Measurements from ENCODE around the gene APOBEC3C. TPM values are rescaled to one million over a fixed set of nuclear protein-coding genes. Genes with fewer than 3 reads are reported as not detected.

The APOBEC3C gene
- total RNA-seq, 1 donor from 2014 or later: 34.7 TPM

DNA sequence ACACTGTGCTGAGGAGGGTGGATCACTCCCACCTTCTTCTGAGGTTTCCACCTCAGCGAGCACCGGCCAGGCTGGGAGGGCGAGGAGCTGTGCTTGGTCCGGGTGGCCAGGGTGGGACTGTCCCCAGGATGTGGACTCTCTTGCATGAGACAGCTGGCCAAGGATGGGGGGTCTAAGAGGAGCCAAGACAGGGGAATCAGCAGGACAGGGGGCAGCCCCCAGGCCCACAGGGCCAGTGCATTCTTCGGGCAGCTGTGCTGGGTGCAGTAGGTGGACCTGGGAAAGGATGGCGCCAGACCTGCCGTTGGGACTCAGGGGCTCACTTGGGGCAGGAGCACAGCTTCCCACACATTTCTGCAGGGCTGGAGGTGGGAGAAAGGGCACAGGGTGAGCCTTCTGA lies 47.1 kb upstream of the APOBEC3C start:
- Mint-ChIP-seq H3K36me3 (no peaks in the 10 kb centered on the region), H3K4me1 (peaks cover 7% of the 10 kb centered on the region), H3K9me3 (no peaks in the 10 kb centered on the region), H3K27me3 (ENCODE audit: low read depth) (peaks cover 19% of the 10 kb centered on the region), H3K4me3 (no peak overlapping the region), H3K27ac (no peak overlapping the region)
- TF ChIP-seq, protein P1, sequence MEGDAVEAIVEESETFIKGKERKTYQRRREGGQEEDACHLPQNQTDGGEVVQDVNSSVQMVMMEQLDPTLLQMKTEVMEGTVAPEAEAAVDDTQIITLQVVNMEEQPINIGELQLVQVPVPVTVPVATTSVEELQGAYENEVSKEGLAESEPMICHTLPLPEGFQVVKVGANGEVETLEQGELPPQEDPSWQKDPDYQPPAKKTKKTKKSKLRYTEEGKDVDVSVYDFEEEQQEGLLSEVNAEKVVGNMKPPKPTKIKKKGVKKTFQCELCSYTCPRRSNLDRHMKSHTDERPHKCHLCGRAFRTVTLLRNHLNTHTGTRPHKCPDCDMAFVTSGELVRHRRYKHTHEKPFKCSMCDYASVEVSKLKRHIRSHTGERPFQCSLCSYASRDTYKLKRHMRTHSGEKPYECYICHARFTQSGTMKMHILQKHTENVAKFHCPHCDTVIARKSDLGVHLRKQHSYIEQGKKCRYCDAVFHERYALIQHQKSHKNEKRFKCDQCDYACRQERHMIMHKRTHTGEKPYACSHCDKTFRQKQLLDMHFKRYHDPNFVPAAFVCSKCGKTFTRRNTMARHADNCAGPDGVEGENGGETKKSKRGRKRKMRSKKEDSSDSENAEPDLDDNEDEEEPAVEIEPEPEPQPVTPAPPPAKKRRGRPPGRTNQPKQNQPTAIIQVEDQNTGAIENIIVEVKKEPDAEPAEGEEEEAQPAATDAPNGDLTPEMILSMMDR (IDR thresholded peaks at IDR 0.05; ENCODE audit: unreplicated experiment): no peak
- DNase-seq (ENCODE audit: low spot score in 2 of 2, unreplicated experiment in 2 of 2): no peak

DNA sequence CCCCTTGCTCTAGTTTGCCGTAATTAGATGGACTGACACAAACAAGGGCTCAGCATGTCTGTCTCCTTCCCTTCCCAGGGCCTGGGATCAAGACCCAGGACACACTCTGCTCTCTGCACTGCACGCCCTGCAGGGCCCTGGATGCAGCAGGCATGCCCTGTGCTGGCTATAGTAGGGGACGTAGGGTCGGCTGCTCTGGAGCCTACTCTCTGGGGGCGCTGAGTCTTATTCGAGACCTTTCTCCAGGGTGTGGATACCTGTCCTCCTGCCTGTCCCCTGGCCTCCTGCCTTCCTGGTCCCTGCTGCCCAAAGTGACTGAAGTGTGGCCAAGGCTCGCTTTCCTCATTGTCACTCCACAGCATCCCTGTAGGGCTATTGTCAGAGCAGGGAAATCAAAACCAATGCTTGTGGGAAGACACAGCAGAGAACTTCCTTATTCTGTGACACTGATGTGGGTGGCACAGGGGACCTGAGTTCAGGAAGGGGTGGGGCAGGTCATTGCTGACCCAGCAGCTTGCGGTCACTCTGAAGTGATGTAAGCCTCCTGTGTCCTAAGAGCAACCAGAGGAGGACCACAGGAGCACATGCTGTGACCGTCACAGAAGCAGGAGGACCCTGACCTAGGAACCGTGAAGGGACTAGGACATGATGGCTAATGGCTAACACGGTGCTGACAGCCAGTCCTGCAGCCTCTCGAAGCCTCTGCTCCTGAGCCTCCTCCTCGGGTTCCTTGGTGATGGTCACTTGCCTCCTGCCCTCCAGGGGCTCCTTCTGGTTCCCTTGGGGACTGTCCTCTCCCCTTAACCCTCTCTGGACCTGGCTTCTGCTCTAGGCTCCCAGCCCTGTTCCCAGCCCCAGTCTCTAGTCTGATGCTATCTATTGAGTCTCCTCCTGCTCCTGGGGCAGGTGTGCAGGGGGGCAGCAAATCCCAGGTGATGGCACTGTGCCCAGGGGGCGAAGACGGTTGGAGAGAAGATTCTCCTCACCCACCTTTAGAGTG lies 46.3 kb upstream of the APOBEC3C start:
- Mint-ChIP-seq H3K4me3 (no peak overlapping the region), H3K4me1 (peaks cover 7% of the 10 kb centered on the region), H3K27me3 (ENCODE audit: low read depth) (peaks cover 19% of the 10 kb centered on the region), H3K27ac (no peak overlapping the region), H3K36me3 (no peaks in the 10 kb centered on the region), H3K9me3 (no peaks in the 10 kb centered on the region)
- TF ChIP-seq, protein P1 (IDR thresholded peaks at IDR 0.05; ENCODE audit: unreplicated experiment): no peak
- DNase-seq (ENCODE audit: low spot score in 2 of 2, unreplicated experiment in 2 of 2): no peak

GRCh38 chr22:38968801-38969200 lies 45.3 kb upstream of the APOBEC3C start:
- Mint-ChIP-seq H3K27ac (no peak overlapping the region), H3K4me3 (no peak overlapping the region), H3K36me3 (no peaks in the 10 kb centered on the region), H3K9me3 (no peaks in the 10 kb centered on the region), H3K4me1 (peaks cover 3% of the 10 kb centered on the region), H3K27me3 (ENCODE audit: low read depth) (peaks cover 19% of the 10 kb centered on the region)
- TF ChIP-seq, protein P1 (IDR thresholded peaks at IDR 0.05; ENCODE audit: unreplicated experiment): no peak
- no peak for DNase-seq (ENCODE audit: low spot score in 2 of 2, unreplicated experiment in 2 of 2)

GRCh38 chr22:38970551-38970950 lies 43.5 kb upstream of the APOBEC3C start:
- no peaks in the 10 kb centered on the region for H3K36me3 Mint-ChIP-seq
- TF ChIP-seq, protein P1 (IDR thresholded peaks at IDR 0.05; ENCODE audit: unreplicated experiment): no peak
- H3K4me3 Mint-ChIP-seq: no peak overlapping the region
- H3K9me3 Mint-ChIP-seq: no peaks in the 10 kb centered on the region
- peaks cover 19% of the 10 kb centered on the region for H3K27me3 Mint-ChIP-seq (ENCODE audit: low read depth)
- no peaks in the 10 kb centered on the region for H3K4me1 Mint-ChIP-seq
- DNase-seq (ENCODE audit: low spot score in 2 of 2, unreplicated experiment in 2 of 2): no peak
- no peak overlapping the region for H3K27ac Mint-ChIP-seq

DNA sequence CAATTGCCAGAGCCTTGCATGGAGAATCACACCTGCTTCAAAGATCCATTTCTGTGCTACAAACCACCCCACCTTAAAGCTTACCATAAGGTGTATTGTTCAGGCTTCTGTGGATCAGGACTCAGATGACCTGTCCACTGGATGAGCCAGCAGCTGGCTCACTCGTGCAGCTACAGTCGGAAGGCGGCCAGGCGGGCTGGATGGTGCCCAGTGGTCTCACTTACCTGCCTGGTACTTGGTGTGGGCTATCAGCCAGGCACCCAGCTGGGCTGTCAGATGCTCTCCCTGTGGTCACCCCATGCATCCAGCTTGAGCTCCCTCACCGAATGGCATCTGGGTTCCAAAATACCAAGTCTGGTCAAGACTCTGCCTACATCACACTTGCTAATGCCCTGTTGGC lies 42.9 kb upstream of the APOBEC3C start:
- no peaks in the 10 kb centered on the region for H3K4me1 Mint-ChIP-seq
- TF ChIP-seq, protein P1 (IDR thresholded peaks at IDR 0.05; ENCODE audit: unreplicated experiment): no peak
- no peak overlapping the region for H3K27ac Mint-ChIP-seq
- no peak overlapping the region for H3K4me3 Mint-ChIP-seq
- no peaks in the 10 kb centered on the region for H3K36me3 Mint-ChIP-seq
- no peaks in the 10 kb centered on the region for H3K9me3 Mint-ChIP-seq
- peaks cover 19% of the 10 kb centered on the region for H3K27me3 Mint-ChIP-seq (ENCODE audit: low read depth)
- DNase-seq (ENCODE audit: low spot score in 2 of 2, unreplicated experiment in 2 of 2): no peak
